Fibroblast of lung (primary cell): ENCODE results near the gene CNNM4.

Experiments used
- CTCF ChIP-seq, 2 donors: IDR thresholded peaks in 1 of 2; conservative IDR thresholded peaks in 1 of 2; 1 replicate in 1 of 2; 2 replicates in 1 of 2; pipeline ENCODE4 v1.5.1; 2011 to 2012; ENCODE audit warnings: low read length in 2 of 2, control low read depth in 1 of 2, inconsistent platforms in 1 of 2, low read depth in 1 of 2, mild to moderate bottlenecking in 1 of 2
- EZH2 ChIP-seq: IDR thresholded peaks from 2 replicates; pipeline ENCODE4 v1.5.1; 2012; ENCODE audit warnings: low read length, control low read depth, mild to moderate bottlenecking; ENCODE audit errors: missing control alignments

- TF ChIP-seq CTCF (conservative IDR thresholded peaks at IDR 0.05 in 1 of 2, IDR thresholded peaks at IDR 0.05 in 1 of 2; ENCODE audit: low read depth in 1 of 2, low read length in 2 of 2) (no peak), EZH2 (no peak)
These were observed 71.7 kb downstream of the CNNM4 start for GRCh38 chr2:96832408-96832753.
